Suprapubic skin (tissue), 3 donors: ENCODE results near the gene CCR4.

Source experiments
- POLR2AphosphoS5 ChIP-seq, 3 donors: sonication (generic); formaldehyde crosslinking; IDR thresholded peaks; one replicate each; pipeline ENCODE4 v1.6.1; 2017; ENCODE audit warnings: antibody characterized with exemption in 3 of 3
- TF ChIP-seq, protein P1 (sequence below), 2 donors: fragments of 200-600 bp in 1 of 2; fragments of 450-650 bp in 1 of 2; sonication (generic) in 1 of 2; IDR thresholded peaks; one replicate each; pipeline ENCODE4 v1.5.1; 2016 to 2019; ENCODE audit warnings: antibody characterized with exemption in 2 of 2, mild to moderate bottlenecking in 1 of 2, moderate library complexity in 1 of 2

- TF ChIP-seq, protein P1, sequence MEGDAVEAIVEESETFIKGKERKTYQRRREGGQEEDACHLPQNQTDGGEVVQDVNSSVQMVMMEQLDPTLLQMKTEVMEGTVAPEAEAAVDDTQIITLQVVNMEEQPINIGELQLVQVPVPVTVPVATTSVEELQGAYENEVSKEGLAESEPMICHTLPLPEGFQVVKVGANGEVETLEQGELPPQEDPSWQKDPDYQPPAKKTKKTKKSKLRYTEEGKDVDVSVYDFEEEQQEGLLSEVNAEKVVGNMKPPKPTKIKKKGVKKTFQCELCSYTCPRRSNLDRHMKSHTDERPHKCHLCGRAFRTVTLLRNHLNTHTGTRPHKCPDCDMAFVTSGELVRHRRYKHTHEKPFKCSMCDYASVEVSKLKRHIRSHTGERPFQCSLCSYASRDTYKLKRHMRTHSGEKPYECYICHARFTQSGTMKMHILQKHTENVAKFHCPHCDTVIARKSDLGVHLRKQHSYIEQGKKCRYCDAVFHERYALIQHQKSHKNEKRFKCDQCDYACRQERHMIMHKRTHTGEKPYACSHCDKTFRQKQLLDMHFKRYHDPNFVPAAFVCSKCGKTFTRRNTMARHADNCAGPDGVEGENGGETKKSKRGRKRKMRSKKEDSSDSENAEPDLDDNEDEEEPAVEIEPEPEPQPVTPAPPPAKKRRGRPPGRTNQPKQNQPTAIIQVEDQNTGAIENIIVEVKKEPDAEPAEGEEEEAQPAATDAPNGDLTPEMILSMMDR (IDR thresholded peaks at IDR 0.05): no peak
- TF ChIP-seq POLR2AphosphoS5 (IDR thresholded peaks at IDR 0.05): no peak
Observed at GRCh38 chr3:32922078-32922477, 29.4 kb upstream of the CCR4 start.
